GM12878 (cell line): ENCODE data around the gene CWC25. TPM values are rescaled to one million over a fixed set of nuclear protein-coding genes. Genes with fewer than 3 reads are reported as not detected.

Experiments used
- ATAC-seq: fragments of 200-7000 bp; cut with Tn5 transposase; 3 replicates; pipeline ENCODE4 v1.9.1; 2020; ENCODE audit warnings: mild to moderate bottlenecking, moderate library complexity
- BruUV-seq: library from RNA; stranded (reverse); fragments of 400-500 nt; replicated peaks from 2 replicates; lab custom pipeline; 2021; lab: Mats Ljungman, UMichigan
- CTCF ChIA-PET: fragments of 300-600 bp; sonication (Branson Sonifier 250); formaldehyde crosslinking; extraction: SDS; loops from one replicate; lab custom pipeline; 2021; ENCODE audit warnings: inconsistent platforms; lab: Yijun Ruan, JAX
- POLR2A ChIA-PET: fragments of 350-600 bp; formaldehyde crosslinking; extraction: SDS; loops from one replicate; lab custom pipeline; 2021; ENCODE audit warnings: inconsistent platforms; lab: Charles Lee
- RAD21 ChIA-PET: fragments of 300-600 bp; sonication (Branson Sonifier 250); formaldehyde crosslinking; loops from one replicate; lab custom pipeline; 2023; ENCODE audit warnings: antibody characterized with exemption; ENCODE audit not compliant: unreplicated experiment; lab: Charles Lee
- SMC1A ChIA-PET: fragments of 300-600 bp; sonication (Branson Sonifier 250); formaldehyde crosslinking; loops from one replicate; lab custom pipeline; 2023; ENCODE audit not compliant: unreplicated experiment, uncharacterized antibody; lab: Charles Lee
- DNase-seq: peaks from one replicate; pipeline ENCODE4 v3.0.0-alpha.2; 2011; ENCODE audit warnings: low read depth, low spot score
- FAIRE-seq: peaks from 3 replicates; lab custom pipeline; 2011; peaks lifted over from hg19 to GRCh38; lab: Jason Lieb, UNC
- H2AFZ ChIP-seq: 2 replicates; pipeline ENCODE4 v1.6.0; 2011; ENCODE audit warnings: low read depth, low read length, control low read depth; ENCODE audit not compliant: control insufficient read depth
- H3K27ac ChIP-seq: 2 replicates; pipeline ENCODE4 v1.5.1; 2011; ENCODE audit warnings: control low read depth; ENCODE audit not compliant: control insufficient read depth, insufficient read depth
- H3K27me3 ChIP-seq, 2 experiments: replicated peaks in 1 of 2; 2 replicates each; pipeline versions ENCODE4 v1.6.0 to v1.6.1; 2011; ENCODE audit warnings: low read length in 1 of 2; ENCODE audit not compliant: control insufficient read depth in 2 of 2, insufficient read depth in 2 of 2
- H3K36me3 ChIP-seq, 2 experiments: 2 replicates each; pipeline ENCODE4 v1.5.1; 2011; ENCODE audit warnings: low read length in 1 of 2; ENCODE audit not compliant: control insufficient read depth in 2 of 2, insufficient read depth in 2 of 2
- H3K4me1 ChIP-seq: 2 replicates; pipeline ENCODE4 v1.6.1; 2011; ENCODE audit warnings: mild to moderate bottlenecking, low read length, moderate library complexity, mixed read lengths; ENCODE audit not compliant: control insufficient read depth, insufficient read depth
- H3K4me2 ChIP-seq: 2 replicates; pipeline ENCODE4 v1.6.0; 2011; ENCODE audit warnings: control low read depth; ENCODE audit not compliant: control insufficient read depth, insufficient read depth
- H3K4me3 ChIP-seq: fragments of 200-600 bp; sonication (generic); 2 replicates; pipeline ENCODE4 v1.5.1; 2016
- H3K79me2 ChIP-seq: 2 replicates; pipeline ENCODE4 v1.6.0; 2011; ENCODE audit warnings: low read length; ENCODE audit not compliant: control insufficient read depth, insufficient read depth
- H3K9ac ChIP-seq: 2 replicates; pipeline ENCODE4 v1.8.0; 2011; ENCODE audit warnings: low read length, control low read depth, mixed read lengths; ENCODE audit not compliant: control insufficient read depth, insufficient read depth
- H3K9me3 ChIP-seq: replicated peaks from 3 replicates; pipeline ENCODE4 v1.5.1; 2011; ENCODE audit warnings: mild to moderate bottlenecking, low read length; ENCODE audit not compliant: control insufficient read depth, insufficient read depth
- H4K20me1 ChIP-seq: 2 replicates; pipeline ENCODE4 v1.6.0; 2011; ENCODE audit not compliant: control insufficient read depth, insufficient read depth
- ATF7 ChIP-seq: fragments of 450-650 bp; IDR thresholded peaks from 2 replicates; pipeline ENCODE4 v1.6.1; 2016; ENCODE audit warnings: low read depth, mild to moderate bottlenecking
- BHLHE40 ChIP-seq, 2 experiments: fragments of 450-650 bp in 1 of 2; IDR thresholded peaks; 2 replicates each; pipeline ENCODE4 v1.6.1; 2011 to 2017; ENCODE audit warnings: low read depth in 2 of 2, borderline replicate concordance in 1 of 2, improper control_type of control experiment in 1 of 2, low read length in 1 of 2, mild to moderate bottlenecking in 1 of 2
- CEBPB ChIP-seq, 2 experiments: fragments of 150-350 bp in 1 of 2; IDR thresholded peaks; 2 replicates each; pipeline ENCODE4 v1.6.1; 2012 to 2014; ENCODE audit warnings: low read depth in 2 of 2, low read length in 2 of 2, borderline replicate concordance in 1 of 2, inconsistent platforms in 1 of 2
- CHD1 ChIP-seq: IDR thresholded peaks from 2 replicates; pipeline ENCODE4 v1.6.1; 2012; ENCODE audit warnings: low read depth, low read length, improper control_type of control experiment
- IKZF1 ChIP-seq: fragments of 450-650 bp; conservative IDR thresholded peaks from 2 replicates; pipeline ENCODE4 v1.6.1; 2017; ENCODE audit warnings: antibody characterized with exemption, mild to moderate bottlenecking
- IRF3 ChIP-seq: fragments of 450-650 bp; IDR thresholded peaks from 2 replicates; pipeline ENCODE4 v1.6.1; 2014; ENCODE audit warnings: mild to moderate bottlenecking
- IRF5 ChIP-seq: fragments of 450-650 bp; IDR thresholded peaks from 2 replicates; pipeline ENCODE4 v1.6.1; 2017; ENCODE audit warnings: borderline replicate concordance
- KLF5 ChIP-seq: fragments of 450-650 bp; IDR thresholded peaks from 2 replicates; pipeline ENCODE4 v1.6.1; 2014; ENCODE audit warnings: mild to moderate bottlenecking; ENCODE audit not compliant: partially characterized antibody
- NFYA ChIP-seq: IDR thresholded peaks from 2 replicates; pipeline ENCODE4 v1.6.1; 2011; ENCODE audit warnings: low read depth, mild to moderate bottlenecking, low read length, improper control_type of control experiment, borderline replicate concordance
- POLR2A ChIP-seq: IDR thresholded peaks from 2 replicates; pipeline ENCODE4 v1.6.1; 2011; ENCODE audit warnings: low read depth, mild to moderate bottlenecking, low read length
- RBBP5 ChIP-seq: fragments of 200-600 bp; sonication (generic); conservative IDR thresholded peaks from 2 replicates; pipeline ENCODE4 v1.6.1; 2016
- RFX5 ChIP-seq: IDR thresholded peaks from 2 replicates; pipeline ENCODE4 v1.6.1; 2011; ENCODE audit warnings: low read depth, low read length, improper control_type of control experiment
- RUNX3 ChIP-seq: IDR thresholded peaks from 2 replicates; pipeline ENCODE4 v1.6.1; 2012; ENCODE audit warnings: low read length, inconsistent platforms
- TAF1 ChIP-seq: IDR thresholded peaks from 2 replicates; pipeline ENCODE4 v1.6.1; 2011; ENCODE audit warnings: mild to moderate bottlenecking, low read depth, low read length, borderline replicate concordance
- ZBED1 ChIP-seq: IDR thresholded peaks from 2 replicates; pipeline ENCODE4 v1.6.1; 2016; ENCODE audit warnings: borderline replicate concordance
- WGBS: methylation state at CpG from one replicate; pipeline ENCODE4 v1.1.6; 2016; ENCODE audit warnings: low lambda C conversion rate; ENCODE audit not compliant: insufficient replicate concordance, insufficient coverage; ENCODE audit errors: missing lambda C conversion rate; 5-methylcytosine and 5-hydroxymethylcytosine counted together
- in situ Hi-C: fragments of 300-500 bp; cut with MboI; formaldehyde crosslinking; loops from 9 replicates; pipeline ENCODE4 v1.14.3; 2018; ENCODE audit warnings: mixed read lengths
- intact Hi-C: fragments of 100-400 bp; cut with micrococcal nuclease; formaldehyde crosslinking; loops from one replicate; pipeline ENCODE4 v1.14.2; 2022; ENCODE audit not compliant: unreplicated experiment
- polyA plus RNA-seq, 11 experiments: library from polyadenylated mRNA; depleted of rRNA in 4 of 11; unstranded in 6 of 11; stranded (reverse) in 5 of 11; fragments of >200 nt; fragmentation: Nextera tagmentation in 4 of 11; fragmentation: Illumina TruSeq in 1 of 11; extraction: Ambion mirVana in 4 of 11; extraction: Trizol in 1 of 11; gene quantifications; 1 replicate in 1 of 11; 2 replicates in 10 of 11; pipeline versions ENCODE4 v1.2.1 to v1.2.3, GENCODE V29; 2011 to 2016; ENCODE audit warnings: inconsistent platforms in 2 of 11, missing spikeins in 2 of 11, low read depth in 1 of 11
- total RNA-seq, 4 experiments: library from RNA; depleted of rRNA in 3 of 4; stranded (reverse); fragments of >200 nt in 3 of 4; fragmentation: Illumina TruSeq in 1 of 4; extraction: Trizol in 1 of 4; gene quantifications; 2 replicates each; pipeline versions ENCODE4 v1.2.1 to v1.2.3, GENCODE V29; 2013 to 2021

CWC25 gene
- total and polyA plus RNA-seq, 10 of the 15 experiments (the other 5 are each of a cell fraction or from before 2014, with no cell fraction given): 14.7 to 29.7 (median 22.9) TPM

GRCh38 chr17:38797828-38798227 lies 27.3 kb downstream of the CWC25 start:
- no peak for FAIRE-seq
- ChIA-PET CTCF (interaction anchor here (1.0 to 1.9 kb wide), 6 partner anchors 47 to 446 kb away, joined by 3 to 6 read pairs (median 4); no protein-coding TSS in a partner anchor), RAD21 (interaction anchor here (0.9 to 1.4 kb wide), 4 partner anchors 47 to 240 kb away, joined by 3 to 4 read pairs (median 4); partner anchors contain the start of genes LASP1 and RPL23), SMC1A (interaction anchor here (0.7 to 1.5 kb wide), 7 partner anchors 40 to 128 kb away, joined by 3 to 5 read pairs (median 3); partner anchors contain the start of genes LASP1 and LASP1NB), POLR2A (interaction anchor here (1.0 to 2.4 kb wide), 4 partner anchors 28 to 71 kb away, joined by 3 to 7 read pairs (median 4); no protein-coding TSS in a partner anchor)
- H3K4me1 ChIP-seq: peaks cover 11% of the 10 kb centered on the region
- H3K9ac ChIP-seq: peak overlapping the region; percentile 84
- 52% methylated on average over 6 of the region's 6 CpGs for WGBS
- H3K4me2 ChIP-seq: peak overlapping the region; percentile 88
- BruUV-seq: TSS peak; percentile 56
- peak overlapping the region; percentile 59 for H3K27ac ChIP-seq
- peaks cover 7 to 8% of the 10 kb centered on the region in 2 experiments for H3K36me3 ChIP-seq
- no peak for ATAC-seq
- intact Hi-C loops: loop anchor here (2.0 to 5.0 kb wide), 2 partner anchors 45 to 354 kb away; partner anchors contain the start of genes PLXDC1 and PSMB3
- no peaks in the 10 kb centered on the region for H3K9me3 ChIP-seq
- TF ChIP-seq RUNX3 (peak; percentile 53; the same call in 1 of the 2 replicates), KLF5 (no peak)
- H4K20me1 ChIP-seq: no peaks in the 10 kb centered on the region
- no peaks in the 10 kb centered on the region for H3K27me3 ChIP-seq
- in situ Hi-C loops: no loop called here
- no peak overlapping the region for H2AFZ ChIP-seq
- peak overlapping the region; percentile 85 for H3K4me3 ChIP-seq
- DNase-seq: no peak
- H3K79me2 ChIP-seq: peaks cover 35% of the 10 kb centered on the region

- ChIA-PET RAD21 (interaction anchor here (1.1 to 1.4 kb wide), 2 partner anchors 57 to 239 kb away, joined by 4 read pairs; partner anchors contain the start of gene RPL23), SMC1A (interaction anchor here (0.7 to 1.5 kb wide), 4 partner anchors 43 to 128 kb away, joined by 3 to 5 read pairs (median 4); partner anchors contain the start of gene LASP1NB), POLR2A (interaction anchor here (0.7 to 2.4 kb wide), 3 partner anchors 29 to 71 kb away, joined by 3 to 7 read pairs (median 3); no protein-coding TSS in a partner anchor), CTCF (interaction anchor here (1.1 to 1.8 kb wide), 2 partner anchors 186 to 447 kb away, joined by 3 to 4 read pairs; no protein-coding TSS in a partner anchor)
- Histone ChIP-seq H3K27me3 (no peaks in the 10 kb centered on the region), H3K27ac (no peak overlapping the region; the same call in 1 of the 2 replicates), H3K9ac (no peak overlapping the region), H3K4me3 (peak overlapping the region; percentile 18; the same call in 1 of the 2 replicates), H3K9me3 (no peaks in the 10 kb centered on the region), H3K4me2 (peak overlapping the region; percentile 88), H3K36me3 (peaks cover 2 to 8% of the 10 kb centered on the region in 2 experiments; a peak in 3 of 4 replicates), H2AFZ (no peak overlapping the region), H3K4me1 (peaks cover 11% of the 10 kb centered on the region), H4K20me1 (no peaks in the 10 kb centered on the region), H3K79me2 (peaks cover 35% of the 10 kb centered on the region)
- ATAC-seq (no peak), DNase-seq (no peak), FAIRE-seq (no peak)
- in situ Hi-C loops: no loop called here
- intact Hi-C loops: loop anchor here (5.0 kb wide), 1 partner anchor 355 kb away; the partner anchor contains the start of gene PLXDC1
- no TSS peak for BruUV-seq
- 92% methylated on average over 5 of the region's 5 CpGs for WGBS
- TF ChIP-seq CHD1 (no peak), POLR2A (no peak), IKZF1 (no peak), RFX5 (no peak), RBBP5 (no peak), IRF3 (no peak), NFYA (no peak), ZBED1 (no peak), BHLHE40 (IDR thresholded peaks at IDR 0.05; ENCODE audit: borderline replicate concordance in 1 of 2, low read depth in 2 of 2, low read length in 1 of 2) (no peak), IRF5 (no peak), TAF1 (no peak), ATF7 (no peak), CEBPB (IDR thresholded peaks at IDR 0.05; ENCODE audit: borderline replicate concordance in 1 of 2, low read depth in 2 of 2, low read length in 2 of 2) (no peak)
Measured at GRCh38 chr17:38797158-38797490, 28.0 kb downstream of the CWC25 start.
